Measurements from ENCODE around the gene SMPX. TPM values are rescaled to one million over a fixed set of nuclear protein-coding genes. Genes with fewer than 3 reads are reported as not detected.

Gene SMPX
- total and polyA plus RNA-seq, 2 experiments from 2014 or later = not detected

GRCh38 chrX:21666252-21666651 lies 91.7 kb downstream of the SMPX start:
- Mint-ChIP-seq H3K27ac (no peak overlapping the region), H3K27me3 (ENCODE audit: insufficient read depth, low read depth, poor library complexity) (peaks cover 2% of the 10 kb centered on the region), H3K9me3 (no peaks in the 10 kb centered on the region), H3K4me1 (no peaks in the 10 kb centered on the region), H3K4me3 (no peak overlapping the region), H3K36me3 (ENCODE audit: low read depth) (no peaks in the 10 kb centered on the region)
- no peaks in the 10 kb centered on the region for H3K27me3 ChIP-seq (ENCODE audit: insufficient read depth)
- no peaks in the 10 kb centered on the region for H4K20me1 ChIP-seq (replicated peaks; ENCODE audit: insufficient read depth)
- TF ChIP-seq POLR2AphosphoS5 (IDR thresholded peaks at IDR 0.05; ENCODE audit: low read depth) (no peak), EZH2phosphoT487 (IDR thresholded peaks at IDR 0.05; ENCODE audit: unreplicated experiment) (no peak), ZNF462 (CRISPR knock-in tag; IDR thresholded peaks at IDR 0.05) (no peak), ETS1 (IDR thresholded peaks at IDR 0.05) (no peak), ZNF114 (CRISPR knock-in tag; IDR thresholded peaks at IDR 0.05) (no peak), ZNF331 (CRISPR knock-in tag; IDR thresholded peaks at IDR 0.05; ENCODE audit: low read depth) (no peak)
- H3K4me1 ChIP-seq (ENCODE audit: insufficient read depth) = no peaks in the 10 kb centered on the region
- no peak overlapping the region for H2AFZ ChIP-seq
- H3K27ac ChIP-seq (ENCODE audit: low read depth) = no peak overlapping the region
- no peaks in the 10 kb centered on the region for H3K36me3 ChIP-seq (ENCODE audit: insufficient read depth)
- ATAC-seq (no peak), DNase-seq (ENCODE audit: low spot score) (no peak)
- H3K9me2 ChIP-seq (ENCODE audit: insufficient read depth) = no peaks in the 10 kb centered on the region
- H3K4me2 ChIP-seq = no peak overlapping the region
- no peak overlapping the region for H3K4me3 ChIP-seq
- no peaks in the 10 kb centered on the region for H3K79me2 ChIP-seq (replicated peaks; ENCODE audit: insufficient read depth)
- H3F3A ChIP-seq (replicated peaks; ENCODE audit: low read depth) = no peaks in the 10 kb centered on the region
